GF-D8 (cell line): ENCODE measurements around the gene ANKH.
"Not testable (repeated sequence)": the region's sequence is repeated elsewhere in the genome, so short reads cannot be mapped to it uniquely, and the experiment has no call there.

Experiments used
- DNase-seq: peaks from one replicate; lab custom pipeline; 2025; lab: John Stamatoyannopoulos, UW

ANKH gene

GRCh38 chr5:14871214-14872069 lies at the start of gene ANKH:
TSS of gene ANKH (minus strand) at chr5:14871778. CDS start at chr5:14871447, 331 bp downstream.
- DNase-seq: peak; percentile 35

- DNase-seq: no peak
These were observed 48.5 kb upstream of the ANKH start for GRCh38 chr5:14920121-14920520.

- not testable (repeated sequence) for DNase-seq
These were observed 47.5 kb upstream of the ANKH start for GRCh38 chr5:14919106-14919505.

- no peak for DNase-seq
These were observed 46.1 kb upstream of the ANKH start for GRCh38 chr5:14917719-14918118.

GRCh38 chr5:14915291-14915952 lies 43.8 kb upstream of the ANKH start:
- no peak for DNase-seq

- DNase-seq: no peak
These were observed 43.2 kb upstream of the ANKH start for GRCh38 chr5:14914623-14915260.

GRCh38 chr5:14914193-14914592 lies 42.6 kb upstream of the ANKH start:
- no peak for DNase-seq

GRCh38 chr5:14913096-14913495 lies 41.5 kb upstream of the ANKH start:
- DNase-seq: no peak

GRCh38 chr5:14912206-14912605 lies 40.6 kb upstream of the ANKH start:
- no peak for DNase-seq

GRCh38 chr5:14909369-14909768 lies 37.8 kb upstream of the ANKH start:
- no peak for DNase-seq

- DNase-seq: no peak
These were observed 36.6 kb upstream of the ANKH start for GRCh38 chr5:14908172-14908571.

- no peak for DNase-seq
These were observed 35.0 kb upstream of the ANKH start for GRCh38 chr5:14906628-14907027.

- DNase-seq: no peak
These were observed 31.4 kb upstream of the ANKH start for GRCh38 chr5:14902826-14903560.

GRCh38 chr5:14901462-14902051 lies 30.0 kb upstream of the ANKH start:
- DNase-seq: no peak

GRCh38 chr5:14900693-14901461 lies 29.3 kb upstream of the ANKH start:
- DNase-seq: no peak

- DNase-seq: no peak
These were observed 24.6 kb upstream of the ANKH start for GRCh38 chr5:14896131-14896530.

GRCh38 chr5:14895301-14895700 lies 23.7 kb upstream of the ANKH start:
- no peak for DNase-seq

- no peak for DNase-seq
These were observed 23.2 kb upstream of the ANKH start for GRCh38 chr5:14894748-14895147.

- DNase-seq: no peak
These were observed 21.8 kb upstream of the ANKH start for GRCh38 chr5:14893381-14893780.

GRCh38 chr5:14890846-14891245 lies 19.3 kb upstream of the ANKH start:
- no peak for DNase-seq

GRCh38 chr5:14884062-14884612 lies 12.6 kb upstream of the ANKH start:
- no peak for DNase-seq
